KMS-11 (cell line): Measurements from ENCODE around the gene TRAPPC8.

Source experiments
- H2AFZ ChIP-seq: fragments of 200-600 bp; sonication (generic); 2 replicates; pipeline ENCODE4 v1.6.1; 2016; ENCODE audit warnings: antibody characterized with exemption, mixed run types, low read depth
- H3K27ac ChIP-seq: fragments of 200-600 bp; sonication (generic); 2 replicates; pipeline ENCODE4 v1.6.1; 2016; ENCODE audit warnings: mild to moderate bottlenecking, mixed run types
- H3K27me3 ChIP-seq: fragments of 200-600 bp; sonication (generic); 2 replicates; pipeline ENCODE4 v1.6.1; 2017; ENCODE audit warnings: mild to moderate bottlenecking, low read depth, mixed run types, moderate library complexity; ENCODE audit not compliant: insufficient read depth
- H3K36me3 ChIP-seq: fragments of 200-600 bp; sonication (generic); 2 replicates; pipeline ENCODE4 v1.6.1; 2017; ENCODE audit warnings: mild to moderate bottlenecking, mixed run types; ENCODE audit not compliant: insufficient read depth
- H3K4me1 ChIP-seq: fragments of 200-600 bp; sonication (generic); 2 replicates; pipeline ENCODE4 v1.6.1; 2016; ENCODE audit warnings: mild to moderate bottlenecking, low read depth, mixed run types; ENCODE audit not compliant: poor library complexity, severe bottlenecking
- H3K4me2 ChIP-seq: fragments of 200-600 bp; sonication (generic); 2 replicates; pipeline ENCODE4 v1.7.0; 2016; ENCODE audit warnings: mild to moderate bottlenecking, mixed run types
- H3K4me3 ChIP-seq: fragments of 200-600 bp; sonication (generic); IDR thresholded peaks from 2 replicates; pipeline ENCODE4 v1.6.1; 2017; ENCODE audit warnings: low read depth, low read length, mixed read lengths; ENCODE audit not compliant: insufficient read depth
- H3K79me2 ChIP-seq: fragments of 200-600 bp; sonication (generic); 2 replicates; pipeline ENCODE4 v1.6.1; 2016; ENCODE audit warnings: low read depth, mixed run types; ENCODE audit not compliant: insufficient read depth
- H3K9ac ChIP-seq: fragments of 200-600 bp; sonication (generic); 2 replicates; pipeline ENCODE4 v1.6.1; 2016; ENCODE audit warnings: mild to moderate bottlenecking, mixed run types
- H4K20me1 ChIP-seq: fragments of 200-600 bp; sonication (generic); 2 replicates; pipeline ENCODE4 v1.6.1; 2016; ENCODE audit warnings: mild to moderate bottlenecking, mixed run types; ENCODE audit not compliant: insufficient read depth
- TF ChIP-seq, protein P1 (sequence below): fragments of 200-600 bp; sonication (generic); conservative IDR thresholded peaks from 2 replicates; pipeline ENCODE4 v1.6.1; 2017; ENCODE audit warnings: low read depth, mild to moderate bottlenecking, antibody characterized with exemption, low read length, moderate library complexity, mixed read lengths

The TRAPPC8 gene

GRCh38 chr18:31976242-31976641 is 33.3 kb upstream of the TRAPPC8 start:
- Histone ChIP-seq H3K27ac (no peak overlapping the region), H3K4me3 (no peak overlapping the region), H3K36me3 (no peaks in the 10 kb centered on the region), H3K4me2 (no peak overlapping the region), H3K27me3 (no peaks in the 10 kb centered on the region), H3K79me2 (no peaks in the 10 kb centered on the region), H2AFZ (no peak overlapping the region), H3K4me1 (no peaks in the 10 kb centered on the region), H3K9ac (no peak overlapping the region), H4K20me1 (no peaks in the 10 kb centered on the region)
- TF ChIP-seq, protein P1, sequence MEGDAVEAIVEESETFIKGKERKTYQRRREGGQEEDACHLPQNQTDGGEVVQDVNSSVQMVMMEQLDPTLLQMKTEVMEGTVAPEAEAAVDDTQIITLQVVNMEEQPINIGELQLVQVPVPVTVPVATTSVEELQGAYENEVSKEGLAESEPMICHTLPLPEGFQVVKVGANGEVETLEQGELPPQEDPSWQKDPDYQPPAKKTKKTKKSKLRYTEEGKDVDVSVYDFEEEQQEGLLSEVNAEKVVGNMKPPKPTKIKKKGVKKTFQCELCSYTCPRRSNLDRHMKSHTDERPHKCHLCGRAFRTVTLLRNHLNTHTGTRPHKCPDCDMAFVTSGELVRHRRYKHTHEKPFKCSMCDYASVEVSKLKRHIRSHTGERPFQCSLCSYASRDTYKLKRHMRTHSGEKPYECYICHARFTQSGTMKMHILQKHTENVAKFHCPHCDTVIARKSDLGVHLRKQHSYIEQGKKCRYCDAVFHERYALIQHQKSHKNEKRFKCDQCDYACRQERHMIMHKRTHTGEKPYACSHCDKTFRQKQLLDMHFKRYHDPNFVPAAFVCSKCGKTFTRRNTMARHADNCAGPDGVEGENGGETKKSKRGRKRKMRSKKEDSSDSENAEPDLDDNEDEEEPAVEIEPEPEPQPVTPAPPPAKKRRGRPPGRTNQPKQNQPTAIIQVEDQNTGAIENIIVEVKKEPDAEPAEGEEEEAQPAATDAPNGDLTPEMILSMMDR: no peak

DNA sequence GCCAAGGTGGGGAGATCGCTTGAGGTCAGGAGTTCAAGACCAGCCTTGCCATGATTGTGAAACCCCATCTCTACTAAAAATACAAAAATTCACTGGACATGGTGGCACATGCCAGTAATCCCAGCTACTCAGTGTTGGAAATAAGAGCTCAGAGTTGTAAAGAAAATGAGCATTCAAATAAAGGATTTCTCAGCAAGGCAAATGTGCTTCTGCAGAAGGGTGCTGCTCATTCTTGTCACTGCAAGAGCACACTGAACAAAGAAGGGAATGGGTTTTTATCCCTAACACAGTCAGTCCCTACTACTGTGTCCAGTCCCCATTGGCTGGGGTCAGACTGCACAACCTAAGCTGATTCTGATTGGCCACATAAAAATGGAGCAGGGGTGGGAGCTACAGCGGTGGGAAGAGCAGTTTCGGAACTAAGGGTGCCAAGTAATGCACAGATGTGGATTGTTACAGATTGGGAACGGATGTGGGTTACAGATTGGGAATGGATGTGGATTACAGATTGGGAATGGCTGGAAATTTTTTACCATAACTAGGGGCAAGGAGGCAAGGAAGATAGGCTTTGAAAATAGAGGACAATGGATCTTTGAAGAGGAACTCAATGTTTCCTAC is 31.1 kb upstream of the TRAPPC8 start:
- Histone ChIP-seq H3K79me2 (no peaks in the 10 kb centered on the region), H3K4me2 (no peak overlapping the region), H3K27ac (no peak overlapping the region), H3K36me3 (no peaks in the 10 kb centered on the region), H4K20me1 (no peaks in the 10 kb centered on the region), H3K4me1 (no peaks in the 10 kb centered on the region), H2AFZ (no peak overlapping the region), H3K27me3 (no peaks in the 10 kb centered on the region), H3K4me3 (no peak overlapping the region), H3K9ac (no peak overlapping the region)
- TF ChIP-seq, protein P1: no peak

DNA sequence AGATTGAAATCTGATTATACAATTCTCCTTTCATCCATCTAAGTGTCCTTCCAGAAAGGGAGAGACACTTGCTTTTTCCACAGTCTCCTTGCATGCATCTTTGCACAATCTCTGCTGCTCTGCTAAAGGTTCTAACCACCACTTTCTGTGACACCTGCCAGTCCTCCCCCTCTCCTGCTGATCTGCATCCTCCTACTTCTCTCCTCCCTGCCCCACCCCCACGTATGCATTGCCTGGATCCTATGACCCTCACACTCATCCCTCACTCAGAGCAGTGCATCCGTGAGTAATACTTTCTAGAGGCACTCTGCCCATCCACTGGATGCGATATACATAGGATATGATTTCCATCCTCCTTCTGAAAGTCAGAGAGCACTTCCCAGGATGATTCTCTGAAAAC is 27.7 kb upstream of the TRAPPC8 start:
- Histone ChIP-seq H3K9ac (no peak overlapping the region), H3K27ac (no peak overlapping the region), H3K4me3 (no peak overlapping the region), H2AFZ (no peak overlapping the region), H3K36me3 (no peaks in the 10 kb centered on the region), H3K4me2 (no peak overlapping the region), H3K27me3 (no peaks in the 10 kb centered on the region), H4K20me1 (no peaks in the 10 kb centered on the region), H3K79me2 (no peaks in the 10 kb centered on the region), H3K4me1 (no peaks in the 10 kb centered on the region)
- TF ChIP-seq, protein P1: no peak

DNA sequence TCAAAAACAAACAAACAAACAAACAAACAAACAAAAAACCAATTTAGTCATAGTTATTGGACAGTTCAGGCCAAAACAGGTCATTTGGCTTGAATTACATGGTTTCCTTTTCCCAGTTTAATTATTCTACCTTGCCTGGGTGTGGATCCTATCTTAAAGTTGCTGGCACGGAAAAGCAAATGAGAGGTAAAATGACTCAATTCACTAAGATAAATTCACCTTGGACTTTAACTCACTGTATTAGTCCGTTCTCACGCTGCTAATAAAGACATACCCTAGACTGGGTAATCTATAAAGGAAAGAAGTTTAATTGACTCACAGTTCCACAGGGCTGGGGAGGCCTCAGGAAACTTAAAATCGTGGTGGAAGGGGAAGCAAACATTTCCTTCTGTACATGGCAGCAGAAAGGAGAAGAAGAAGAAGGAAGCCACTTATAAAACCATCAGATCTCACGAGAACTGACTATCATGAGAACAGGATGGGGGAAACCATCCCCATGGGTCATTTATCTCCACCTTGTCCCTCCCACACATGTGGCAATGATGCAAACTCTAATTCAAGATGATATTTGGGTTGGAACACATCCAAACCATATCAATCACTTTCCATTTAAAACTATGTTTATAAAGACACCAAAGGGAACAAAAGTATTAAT is 22.5 kb upstream of the TRAPPC8 start:
- Histone ChIP-seq H3K4me3 (no peak overlapping the region), H4K20me1 (no peaks in the 10 kb centered on the region), H3K4me1 (no peaks in the 10 kb centered on the region), H3K27me3 (no peaks in the 10 kb centered on the region), H3K79me2 (no peaks in the 10 kb centered on the region), H3K27ac (no peak overlapping the region), H3K4me2 (no peak overlapping the region), H2AFZ (no peak overlapping the region), H3K9ac (no peak overlapping the region), H3K36me3 (no peaks in the 10 kb centered on the region)
- TF ChIP-seq, protein P1: no peak
